ENCODE data around the gene FKBP1A. TPM values are rescaled to one million over a fixed set of nuclear protein-coding genes. Genes with fewer than 3 reads are reported as not detected.
A peak's percentile ranks its signal among the peaks of the same experiment; 100 is the strongest.

FKBP1A gene
- total and polyA plus RNA-seq, 2 donors (not counting 3 experiments of a cell fraction or from before 2014, with no cell fraction given), result 968 to 1,972 TPM

DNA sequence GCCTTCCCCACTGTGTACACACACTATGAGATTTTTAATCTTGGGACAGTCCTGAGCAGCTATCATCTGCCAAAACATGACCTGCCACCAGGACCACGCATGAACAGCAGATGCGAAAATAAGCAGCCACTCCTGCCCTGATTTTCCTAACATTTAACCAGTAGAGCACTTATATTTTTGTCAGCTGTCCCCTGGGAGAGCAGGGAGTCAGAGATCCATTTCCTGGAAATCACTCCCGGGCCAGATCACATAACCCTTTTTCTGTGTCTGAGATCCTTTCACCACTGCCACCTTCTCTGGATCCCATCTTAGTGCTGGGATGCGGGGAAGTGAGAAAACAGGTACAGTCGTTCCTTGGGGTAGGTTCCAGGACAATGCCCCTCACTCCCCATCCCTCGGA, 69.6 kb downstream of the FKBP1A start:
- POLR2A ChIA-PET, result interaction anchor here (0.5 to 1.7 kb wide), 5 partner anchors 9 to 68 kb away, joined by 3 to 4 read pairs (median 3); no protein-coding TSS in a partner anchor
- H3K4me2 ChIP-seq (ENCODE audit: insufficient read depth, low read length), result peak overlapping the region; percentile 26

More for the DNA sequence above, 69.6 kb downstream of the FKBP1A start:
- H3K36me3 ChIP-seq (ENCODE audit: control insufficient read depth in 2 of 2, extremely low read depth in 1 of 2, insufficient read depth in 2 of 2, low read length in 2 of 2), result no peaks in the 10 kb centered on the region
- H3K79me2 ChIP-seq (ENCODE audit: control insufficient read depth, insufficient read depth, low read length), result peaks cover 13% of the 10 kb centered on the region
- H3K9ac ChIP-seq (replicated peaks; ENCODE audit: extremely low read depth, insufficient read depth, low read length), result peak overlapping the region; percentile 99
- DNase-seq (ENCODE audit: low read depth, low spot score) (no peak), FAIRE-seq (no peak)
- H4K20me1 ChIP-seq (replicated peaks; ENCODE audit: control insufficient read depth, extremely low read depth, insufficient read depth, low read length), result no peaks in the 10 kb centered on the region
- no peaks in the 10 kb centered on the region for H3K9me1 ChIP-seq (replicated peaks; ENCODE audit: control insufficient read depth, extremely low read depth, insufficient read depth, low read length)
- no peaks in the 10 kb centered on the region for H3K27me3 ChIP-seq (ENCODE audit: control insufficient read depth in 2 of 2, insufficient read depth in 2 of 2, low read length in 2 of 2)
- H2AFZ ChIP-seq (ENCODE audit: low read depth, low read length), result no peak overlapping the region
- H3K4me3 ChIP-seq (replicated peaks in 1 of 3; ENCODE audit: insufficient read depth in 1 of 3, low read depth in 1 of 3, low read length in 3 of 3), result no peak overlapping the region
- dilution Hi-C loops (cut with MboI; ENCODE audit: extremely low pct_ligation_motif_present, low sequenced_read_pairs), result loop anchor here (25.0 kb wide), 1 partner anchor 114 kb away; no protein-coding TSS in a partner anchor
- CTCF ChIA-PET, result interaction anchor here (0.6 to 2.4 kb wide), 14 partner anchors 10 to 181 kb away, joined by 3 to 21 read pairs (median 4); partner anchors contain the start of gene NSFL1C
- TF ChIP-seq EZH2 (IDR thresholded peaks at IDR 0.05; ENCODE audit: borderline replicate concordance, low read depth, low read length, severe bottlenecking), result no peak
- TF ChIP-seq MYC (IDR thresholded peaks at IDR 0.05; ENCODE audit: low read depth, low read length), result no peak
- no peak for TF ChIP-seq JUN (IDR thresholded peaks at IDR 0.05; ENCODE audit: borderline replicate concordance, insufficient read depth, insufficient read length, low read depth)
- TF ChIP-seq POLR2AphosphoS5 (IDR thresholded peaks at IDR 0.05; ENCODE audit: insufficient read depth, low read depth, low read length), result no peak
- TF ChIP-seq, protein P1, sequence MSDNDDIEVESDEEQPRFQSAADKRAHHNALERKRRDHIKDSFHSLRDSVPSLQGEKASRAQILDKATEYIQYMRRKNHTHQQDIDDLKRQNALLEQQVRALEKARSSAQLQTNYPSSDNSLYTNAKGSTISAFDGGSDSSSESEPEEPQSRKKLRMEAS (IDR thresholded peaks at IDR 0.05; ENCODE audit: insufficient read depth, insufficient read length), result no peak
- TF ChIP-seq GATA2 (IDR thresholded peaks at IDR 0.05; ENCODE audit: insufficient read depth, insufficient read length, low read depth, low read length), result no peak
- TF ChIP-seq, protein P2, sequence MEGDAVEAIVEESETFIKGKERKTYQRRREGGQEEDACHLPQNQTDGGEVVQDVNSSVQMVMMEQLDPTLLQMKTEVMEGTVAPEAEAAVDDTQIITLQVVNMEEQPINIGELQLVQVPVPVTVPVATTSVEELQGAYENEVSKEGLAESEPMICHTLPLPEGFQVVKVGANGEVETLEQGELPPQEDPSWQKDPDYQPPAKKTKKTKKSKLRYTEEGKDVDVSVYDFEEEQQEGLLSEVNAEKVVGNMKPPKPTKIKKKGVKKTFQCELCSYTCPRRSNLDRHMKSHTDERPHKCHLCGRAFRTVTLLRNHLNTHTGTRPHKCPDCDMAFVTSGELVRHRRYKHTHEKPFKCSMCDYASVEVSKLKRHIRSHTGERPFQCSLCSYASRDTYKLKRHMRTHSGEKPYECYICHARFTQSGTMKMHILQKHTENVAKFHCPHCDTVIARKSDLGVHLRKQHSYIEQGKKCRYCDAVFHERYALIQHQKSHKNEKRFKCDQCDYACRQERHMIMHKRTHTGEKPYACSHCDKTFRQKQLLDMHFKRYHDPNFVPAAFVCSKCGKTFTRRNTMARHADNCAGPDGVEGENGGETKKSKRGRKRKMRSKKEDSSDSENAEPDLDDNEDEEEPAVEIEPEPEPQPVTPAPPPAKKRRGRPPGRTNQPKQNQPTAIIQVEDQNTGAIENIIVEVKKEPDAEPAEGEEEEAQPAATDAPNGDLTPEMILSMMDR (IDR thresholded peaks at IDR 0.05; ENCODE audit: extremely low read depth in 1 of 2, insufficient read depth in 1 of 2, low read depth in 1 of 2, low read length in 2 of 2), result no peak
- BruUV-seq (replicated peaks), result TSS peak; percentile 44
- peak overlapping the region; percentile 99 for H3K27ac ChIP-seq (ENCODE audit: insufficient read depth, low read depth, low read length)
- H3K9me3 ChIP-seq (replicated peaks; ENCODE audit: control insufficient read depth, insufficient read depth, low read length), result no peaks in the 10 kb centered on the region
- H3K4me1 ChIP-seq (ENCODE audit: control insufficient read depth, extremely low read depth, insufficient read depth, low read length), result peaks cover 57% of the 10 kb centered on the region
- intact Hi-C loops (cut with micrococcal nuclease), result loop anchor here (1.0 to 5.0 kb wide), 5 partner anchors 10 to 488 kb away; partner anchors contain the start of gene RAD21L1

Data from endothelial cell of umbilical vein (primary cell).